ENCODE data around the gene BFAR. TPM values are rescaled to one million over a fixed set of nuclear protein-coding genes. Genes with fewer than 3 reads are reported as not detected.

The BFAR gene
- total and polyA plus RNA-seq, 9 of the 15 experiments (the other 6 are each of a cell fraction or from before 2014, with no cell fraction given), result 45.0 to 82.6 (median 60.4) TPM

DNA sequence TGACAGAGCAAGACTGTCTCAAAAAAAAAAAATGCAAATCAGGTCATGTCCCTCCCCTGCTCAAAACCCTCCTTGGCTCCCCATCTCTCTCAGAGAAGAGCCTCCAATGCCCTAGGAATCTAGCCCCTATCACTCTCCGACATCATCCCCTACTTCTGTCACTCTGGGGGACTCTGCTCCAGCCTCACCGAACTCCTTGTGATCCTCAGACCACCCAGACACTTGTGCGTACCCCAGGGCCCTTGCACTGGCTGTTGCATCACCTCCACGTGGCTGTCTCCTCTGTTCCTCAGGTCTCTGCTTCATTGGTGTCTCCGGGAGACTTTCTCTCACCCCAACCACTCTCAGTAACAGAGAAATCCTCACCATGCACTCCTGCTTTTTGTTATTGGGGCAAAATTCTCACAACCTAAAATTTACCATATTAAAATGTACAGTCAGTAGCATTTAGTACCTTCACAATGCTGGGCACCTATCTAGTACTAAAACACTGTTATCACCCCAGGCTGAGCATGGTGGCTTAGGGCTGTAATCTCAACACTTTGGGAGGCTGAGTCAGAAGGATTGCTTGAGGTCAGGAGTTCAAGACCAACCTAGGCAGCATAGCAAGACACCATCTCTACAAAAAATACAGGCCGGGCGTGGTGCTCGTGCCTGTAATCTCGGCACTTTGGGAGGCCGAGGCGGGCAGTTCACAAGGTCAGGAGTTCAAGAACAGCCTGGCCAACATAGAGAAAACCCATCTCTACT is 46.2 kb downstream of the BFAR start:
- H3K36me3 ChIP-seq (ENCODE audit: control insufficient read depth, insufficient read depth, low read length), result no peaks in the 10 kb centered on the region
- TF ChIP-seq RCOR1 (IDR thresholded peaks at IDR 0.05; ENCODE audit: borderline replicate concordance in 1 of 2, low read depth in 2 of 2, low read length in 2 of 2) (0 out of 4 replicates have a peak, but pooled peaks of 1 of the 2 experiments have one; percentile 1), KLF13 (tag; IDR thresholded peaks at IDR 0.05; ENCODE audit: borderline replicate concordance, low read depth) (no peak), HDAC2 (IDR thresholded peaks at IDR 0.05) (peak; percentile 37; the same call in 1 of the 2 replicates), KDM1A (IDR thresholded peaks at IDR 0.05) (peak; percentile 62 to 64; a peak in 3 of 4 replicates), SMARCA5 (IDR thresholded peaks at IDR 0.05) (peak; percentile 81; the same call in 1 of the 2 replicates), RBM25 (IDR thresholded peaks at IDR 0.05; ENCODE audit: low read depth, low read length, severe bottlenecking) (peak; percentile 62), EP400 (IDR thresholded peaks at IDR 0.05) (peak; percentile 50; the same call in 1 of the 2 replicates), TRIM24 (IDR thresholded peaks at IDR 0.05) (no peak), CEBPG (CRISPR knock-in tag; IDR thresholded peaks at IDR 0.05) (peak; percentile 28; the same call in 1 of the 2 replicates), CEBPG (tag; conservative IDR thresholded peaks at IDR 0.05 in 1 of 2, IDR thresholded peaks at IDR 0.05 in 1 of 2) (no peak), BCOR (IDR thresholded peaks at IDR 0.05) (peak; percentile 78; the same call in 1 of the 2 replicates)
- TF ChIP-seq, protein P1, sequence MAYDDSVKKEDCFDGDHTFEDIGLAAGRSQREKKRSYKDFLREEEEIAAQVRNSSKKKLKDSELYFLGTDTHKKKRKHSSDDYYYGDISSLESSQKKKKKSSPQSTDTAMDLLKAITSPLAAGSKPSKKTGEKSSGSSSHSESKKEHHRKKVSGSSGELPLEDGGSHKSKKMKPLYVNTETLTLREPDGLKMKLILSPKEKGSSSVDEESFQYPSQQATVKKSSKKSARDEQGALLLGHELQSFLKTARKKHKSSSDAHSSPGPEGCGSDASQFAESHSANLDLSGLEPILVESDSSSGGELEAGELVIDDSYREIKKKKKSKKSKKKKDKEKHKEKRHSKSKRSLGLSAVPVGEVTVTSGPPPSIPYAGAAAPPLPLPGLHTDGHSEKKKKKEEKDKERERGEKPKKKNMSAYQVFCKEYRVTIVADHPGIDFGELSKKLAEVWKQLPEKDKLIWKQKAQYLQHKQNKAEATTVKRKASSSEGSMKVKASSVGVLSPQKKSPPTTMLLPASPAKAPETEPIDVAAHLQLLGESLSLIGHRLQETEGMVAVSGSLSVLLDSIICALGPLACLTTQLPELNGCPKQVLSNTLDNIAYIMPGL (CRISPR knock-in tag; IDR thresholded peaks at IDR 0.05), result no peak
- TF ChIP-seq, protein P2, sequence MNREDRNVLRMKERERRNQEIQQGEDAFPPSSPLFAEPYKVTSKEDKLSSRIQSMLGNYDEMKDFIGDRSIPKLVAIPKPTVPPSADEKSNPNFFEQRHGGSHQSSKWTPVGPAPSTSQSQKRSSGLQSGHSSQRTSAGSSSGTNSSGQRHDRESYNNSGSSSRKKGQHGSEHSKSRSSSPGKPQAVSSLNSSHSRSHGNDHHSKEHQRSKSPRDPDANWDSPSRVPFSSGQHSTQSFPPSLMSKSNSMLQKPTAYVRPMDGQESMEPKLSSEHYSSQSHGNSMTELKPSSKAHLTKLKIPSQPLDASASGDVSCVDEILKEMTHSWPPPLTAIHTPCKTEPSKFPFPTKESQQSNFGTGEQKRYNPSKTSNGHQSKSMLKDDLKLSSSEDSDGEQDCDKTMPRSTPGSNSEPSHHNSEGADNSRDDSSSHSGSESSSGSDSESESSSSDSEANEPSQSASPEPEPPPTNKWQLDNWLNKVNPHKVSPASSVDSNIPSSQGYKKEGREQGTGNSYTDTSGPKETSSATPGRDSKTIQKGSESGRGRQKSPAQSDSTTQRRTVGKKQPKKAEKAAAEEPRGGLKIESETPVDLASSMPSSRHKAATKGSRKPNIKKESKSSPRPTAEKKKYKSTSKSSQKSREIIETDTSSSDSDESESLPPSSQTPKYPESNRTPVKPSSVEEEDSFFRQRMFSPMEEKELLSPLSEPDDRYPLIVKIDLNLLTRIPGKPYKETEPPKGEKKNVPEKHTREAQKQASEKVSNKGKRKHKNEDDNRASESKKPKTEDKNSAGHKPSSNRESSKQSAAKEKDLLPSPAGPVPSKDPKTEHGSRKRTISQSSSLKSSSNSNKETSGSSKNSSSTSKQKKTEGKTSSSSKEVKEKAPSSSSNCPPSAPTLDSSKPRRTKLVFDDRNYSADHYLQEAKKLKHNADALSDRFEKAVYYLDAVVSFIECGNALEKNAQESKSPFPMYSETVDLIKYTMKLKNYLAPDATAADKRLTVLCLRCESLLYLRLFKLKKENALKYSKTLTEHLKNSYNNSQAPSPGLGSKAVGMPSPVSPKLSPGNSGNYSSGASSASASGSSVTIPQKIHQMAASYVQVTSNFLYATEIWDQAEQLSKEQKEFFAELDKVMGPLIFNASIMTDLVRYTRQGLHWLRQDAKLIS (CRISPR knock-in tag; IDR thresholded peaks at IDR 0.05), result no peak
- TF ChIP-seq, protein P3, sequence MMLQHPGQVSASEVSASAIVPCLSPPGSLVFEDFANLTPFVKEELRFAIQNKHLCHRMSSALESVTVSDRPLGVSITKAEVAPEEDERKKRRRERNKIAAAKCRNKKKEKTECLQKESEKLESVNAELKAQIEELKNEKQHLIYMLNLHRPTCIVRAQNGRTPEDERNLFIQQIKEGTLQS (IDR thresholded peaks at IDR 0.05), result peak; percentile 59
- TF ChIP-seq, protein P3 (CRISPR knock-in tag; conservative IDR thresholded peaks at IDR 0.05), result no peak

More for the DNA sequence above, 46.2 kb downstream of the BFAR start:
- 10% methylated on average over 11 of the region's 11 CpGs for WGBS (ENCODE audit: insufficient coverage, low coverage, missing lambda C conversion rate)
- Histone ChIP-seq H3K27me3 (ENCODE audit: control insufficient read depth in 2 of 2, insufficient read depth in 2 of 2, low read length in 2 of 2) (peaks cover 2 to 24% of the 10 kb centered on the region in 2 experiments; a peak in 3 of 5 replicates), H4K20me1 (replicated peaks; ENCODE audit: control insufficient read depth, insufficient read depth, low read length) (no peaks in the 10 kb centered on the region), H3K9ac (ENCODE audit: insufficient read depth in 1 of 2, low read depth in 2 of 2, low read length in 2 of 2) (no peak overlapping the region; a peak in 1 of 4 replicates), H3K79me2 (ENCODE audit: control insufficient read depth, insufficient read depth, low read length) (no peaks in the 10 kb centered on the region), H3K27ac (ENCODE audit: extremely low read depth, low read depth, low read length) (no peak overlapping the region), H3K9me1 (ENCODE audit: control insufficient read depth, insufficient read depth, low read length) (no peaks in the 10 kb centered on the region), H2AFZ (ENCODE audit: low read depth, low read length) (no peak overlapping the region), H3K9me3 (replicated peaks; ENCODE audit: control insufficient read depth, insufficient read depth, low read depth, low read length) (no peaks in the 10 kb centered on the region), H3K4me1 (replicated peaks in 1 of 2; ENCODE audit: control insufficient read depth in 2 of 2, insufficient read depth in 2 of 2, low read length in 2 of 2) (no peaks in the 10 kb centered on the region; a peak in 1 of 5 replicates), H3K4me2 (ENCODE audit: insufficient read depth, low read length) (no peak overlapping the region), H3K4me3 (no peak overlapping the region)
- FAIRE-seq (no peak), DNase-seq (ENCODE audit: extremely low read depth in 1 of 4, low spot score in 3 of 4) (no peak), ATAC-seq (no peak; the same call in 2 of the 3 replicates)
- intact Hi-C loops (cut with micrococcal nuclease) (no loop called here), in situ Hi-C loops (cut with MboI) (no loop called here)
- no TSS peak for BruUV-seq (replicated peaks)
- ChIA-PET CTCF (ENCODE audit: low intra/inter-chr PET ratio) (no interaction called here), POLR2A (no interaction called here)

All from K562 (cell line).